HL-60/S4 (cell line): ENCODE data around the gene RAD51D.
"Not testable (repeated sequence)": the region's sequence is repeated elsewhere in the genome, so short reads cannot be mapped to it uniquely, and the experiment has no call there.

ENCODE experiments used
- in situ Hi-C: fragments of 300-500 bp; cut with MboI; formaldehyde crosslinking; loops from 2 replicates; pipeline ENCODE4 v1.14.3; 2022; ENCODE audit warnings: low sequenced_read_pairs

The RAD51D gene

DNA sequence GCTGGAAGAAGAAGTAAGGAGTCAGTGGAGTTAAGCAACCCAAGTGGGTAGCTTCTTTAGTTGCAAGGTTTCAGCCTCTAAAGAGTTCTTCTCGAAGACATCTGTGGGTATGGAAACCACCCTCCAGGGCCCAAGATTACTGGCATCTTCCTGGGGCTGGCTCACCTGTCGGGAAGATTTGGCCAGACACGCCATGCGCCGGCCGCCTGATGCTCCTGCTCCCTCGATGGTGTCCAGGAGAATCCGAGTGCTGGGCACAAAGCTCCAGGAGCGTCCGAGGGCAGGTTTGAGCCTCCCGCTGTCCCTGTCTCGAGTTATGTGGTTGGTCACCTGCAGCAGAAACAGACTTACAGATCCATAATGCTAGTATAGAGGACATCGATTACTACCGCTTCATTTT is 18.6 kb downstream of the RAD51D start:
- in situ Hi-C loops: no loop called here

DNA sequence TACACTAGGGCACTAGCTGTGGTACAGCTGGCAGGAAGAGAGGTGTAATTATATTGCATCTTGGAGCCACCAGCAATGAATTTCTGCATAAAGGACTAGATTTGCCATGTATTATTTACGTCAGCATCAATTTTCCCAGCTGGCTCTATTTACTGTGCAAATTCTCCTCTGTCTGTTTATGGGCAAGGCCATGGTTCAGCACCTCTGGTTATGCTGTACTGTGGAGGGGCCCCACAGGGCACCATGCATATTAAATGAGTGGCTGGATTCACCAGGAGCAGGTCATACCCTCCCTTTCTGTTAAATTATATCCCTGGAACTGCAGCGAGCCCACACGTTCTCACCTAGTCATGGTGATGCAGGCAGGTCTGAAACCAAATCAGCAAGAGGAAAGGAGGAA is 19.8 kb downstream of the RAD51D start:
- in situ Hi-C loops: no loop called here

- in situ Hi-C loops: no loop called here
These were observed 21.9 kb downstream of the RAD51D start for GRCh38 chr17:35097776-35098175.

DNA sequence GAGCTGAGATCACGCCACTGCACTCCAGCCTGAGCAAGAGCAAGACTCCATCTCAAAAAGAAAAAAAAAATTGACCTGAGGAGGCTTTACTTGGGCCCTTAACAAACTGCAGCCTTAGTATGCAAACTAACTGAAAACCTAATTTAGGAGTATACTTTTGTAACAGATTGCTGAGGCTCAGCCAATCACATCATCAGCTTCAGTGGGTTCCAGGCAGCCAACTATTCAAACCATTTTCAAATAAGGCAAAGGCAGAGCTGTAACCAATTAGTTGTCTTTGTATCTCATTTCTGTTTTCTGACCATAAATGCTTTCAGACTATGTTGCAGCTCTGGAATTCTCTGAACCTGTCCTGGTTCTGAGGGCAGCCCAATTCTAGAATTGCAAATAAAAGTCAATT is 23.9 kb downstream of the RAD51D start:
- in situ Hi-C loops: no loop called here

- in situ Hi-C loops: no loop called here
These were observed 24.8 kb downstream of the RAD51D start for GRCh38 chr17:35094902-35095301.

DNA sequence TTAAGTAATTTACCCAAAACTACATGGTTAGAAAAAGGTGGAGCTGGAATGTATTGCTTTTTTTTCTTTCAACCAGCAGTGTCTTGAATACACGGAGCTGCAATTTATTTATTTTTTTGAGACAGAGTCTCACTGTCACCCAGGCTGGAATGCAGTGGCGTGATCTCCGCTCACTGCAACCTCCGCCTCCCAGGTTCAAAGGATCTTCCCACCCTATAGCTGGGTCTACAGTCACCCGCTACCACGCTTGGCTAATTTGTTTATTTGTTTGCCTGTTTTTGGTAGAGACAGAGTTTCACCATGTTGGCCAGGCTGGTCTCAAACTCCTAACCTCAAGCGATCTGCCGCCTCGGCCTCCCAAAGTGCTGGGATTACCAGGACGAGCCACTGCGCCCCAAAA is 29.0 kb downstream of the RAD51D start:
- in situ Hi-C loops: not testable (repeated sequence)

DNA sequence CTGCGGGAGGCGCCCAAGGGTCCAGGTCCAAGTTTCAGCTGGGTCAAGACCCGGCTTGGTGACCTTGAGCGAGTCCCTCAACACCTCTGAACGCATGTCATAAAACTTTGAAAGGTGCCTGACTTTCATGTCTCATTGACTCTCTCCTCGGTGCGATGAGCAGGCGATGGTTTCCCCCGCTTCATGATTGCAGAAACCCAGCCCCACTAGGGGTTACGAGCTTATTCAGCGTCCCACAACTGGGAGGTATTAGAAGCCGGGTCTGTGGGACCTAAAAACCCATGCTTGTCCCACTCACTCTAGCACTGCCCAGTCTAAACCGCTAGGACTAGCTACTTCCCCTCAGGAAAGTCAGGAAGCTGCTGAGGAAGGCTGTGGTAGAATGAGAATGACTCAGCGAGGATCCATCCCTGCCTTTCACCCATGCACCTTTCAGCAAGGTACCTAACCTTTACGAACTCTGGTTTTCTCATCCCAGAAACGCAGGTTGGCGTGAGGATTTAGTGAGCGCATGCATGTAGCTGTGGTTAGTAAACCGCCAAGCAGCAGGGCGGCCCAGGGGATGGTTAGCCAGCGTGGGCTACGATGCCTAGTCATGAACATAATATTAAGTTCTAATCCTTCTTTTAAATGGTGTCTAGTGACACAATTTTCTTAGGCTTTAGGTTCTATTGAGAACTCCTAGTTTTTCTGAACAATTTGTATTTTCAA is 29.9 kb downstream of the RAD51D start:
- in situ Hi-C loops: no loop called here

DNA sequence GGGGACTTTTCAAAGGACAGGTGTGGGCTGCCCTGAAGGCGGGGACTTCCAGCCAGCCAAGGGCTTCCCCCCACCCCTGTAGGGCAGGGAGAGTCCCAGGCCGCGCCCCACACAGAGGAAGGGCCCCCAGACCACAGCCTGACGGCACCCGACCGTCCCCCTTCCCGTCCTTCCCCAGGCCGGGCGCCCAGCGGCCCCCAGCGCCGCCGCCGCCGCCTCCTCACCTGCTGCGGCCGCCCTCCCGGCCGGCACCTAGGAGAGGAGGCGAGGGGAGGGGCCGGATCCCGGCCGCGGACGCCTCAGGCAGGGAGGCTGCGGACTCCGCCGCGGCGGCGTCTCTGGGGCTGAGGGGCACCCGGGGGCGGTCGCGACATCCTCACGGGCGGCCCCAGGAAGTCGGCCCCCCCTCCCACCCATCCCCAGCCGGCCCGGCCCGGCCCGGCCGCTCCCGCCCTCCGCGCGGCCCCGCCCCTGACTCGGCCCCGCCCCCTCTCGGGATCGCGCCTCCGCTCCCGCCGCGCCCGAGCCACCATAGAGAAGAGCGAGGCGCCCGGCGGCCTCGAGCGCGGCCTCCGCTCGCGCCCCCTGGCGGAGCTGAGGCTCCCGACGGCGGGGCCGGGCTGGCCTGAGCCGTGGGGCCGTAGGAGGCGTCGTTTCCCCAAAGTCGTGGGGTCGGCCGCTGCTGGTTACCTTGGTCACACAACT is 30.6 kb downstream of the RAD51D start:
- in situ Hi-C loops: no loop called here

DNA sequence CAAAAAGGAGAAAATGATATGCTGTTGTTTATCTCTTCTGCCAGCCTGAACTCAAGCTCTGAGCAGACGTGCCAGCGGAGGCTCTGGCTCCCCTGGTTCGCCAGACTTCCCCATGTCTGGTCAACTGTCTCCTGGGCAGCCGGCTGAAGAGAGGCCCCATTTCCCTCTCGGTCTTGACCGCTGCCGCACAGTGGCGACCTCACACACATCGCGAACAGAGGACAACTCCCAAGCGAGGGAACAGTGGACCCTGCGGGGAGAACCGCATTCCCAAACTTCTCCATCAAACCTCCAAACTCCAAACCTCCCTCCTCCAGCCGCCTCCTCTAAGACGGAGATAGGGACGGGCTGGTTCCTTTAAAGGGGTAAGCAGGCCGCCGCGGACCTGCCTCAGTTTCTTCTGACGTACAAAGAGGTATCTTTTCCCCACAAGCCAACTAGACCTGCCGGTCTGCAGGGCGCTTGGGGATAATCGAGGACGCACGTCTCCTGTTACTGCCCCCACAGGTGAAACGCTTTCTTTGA is 31.2 kb downstream of the RAD51D start:
- in situ Hi-C loops: no loop called here

DNA sequence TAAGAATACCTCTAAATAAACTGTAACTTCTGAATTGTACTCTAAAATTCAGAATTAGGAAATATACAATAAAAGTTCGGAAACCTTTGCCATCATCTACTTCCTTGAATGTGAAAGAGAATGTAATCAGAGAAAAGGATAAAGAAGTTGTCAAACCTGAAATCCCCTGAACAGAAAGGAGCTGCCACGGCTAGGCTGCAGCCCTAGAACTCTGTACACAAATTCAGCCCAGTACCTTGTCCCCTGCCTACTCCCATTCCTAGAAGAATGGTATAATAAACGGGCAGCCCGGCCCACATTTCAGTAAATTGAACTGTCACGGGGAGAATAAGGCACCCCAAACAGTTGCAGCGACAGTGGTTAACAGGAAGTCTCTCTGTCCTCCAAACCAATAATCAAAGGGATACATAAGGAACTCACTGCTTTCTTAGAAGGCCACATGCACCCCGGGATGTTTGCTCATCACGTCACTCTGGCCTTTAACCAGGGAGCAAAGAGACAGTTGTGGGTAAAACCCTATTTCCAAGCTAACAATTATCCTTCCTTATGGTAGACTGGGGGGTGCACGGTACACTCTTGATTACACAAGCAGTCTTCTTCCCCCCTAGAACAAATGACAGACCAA is 31.8 kb downstream of the RAD51D start:
- in situ Hi-C loops: no loop called here

DNA sequence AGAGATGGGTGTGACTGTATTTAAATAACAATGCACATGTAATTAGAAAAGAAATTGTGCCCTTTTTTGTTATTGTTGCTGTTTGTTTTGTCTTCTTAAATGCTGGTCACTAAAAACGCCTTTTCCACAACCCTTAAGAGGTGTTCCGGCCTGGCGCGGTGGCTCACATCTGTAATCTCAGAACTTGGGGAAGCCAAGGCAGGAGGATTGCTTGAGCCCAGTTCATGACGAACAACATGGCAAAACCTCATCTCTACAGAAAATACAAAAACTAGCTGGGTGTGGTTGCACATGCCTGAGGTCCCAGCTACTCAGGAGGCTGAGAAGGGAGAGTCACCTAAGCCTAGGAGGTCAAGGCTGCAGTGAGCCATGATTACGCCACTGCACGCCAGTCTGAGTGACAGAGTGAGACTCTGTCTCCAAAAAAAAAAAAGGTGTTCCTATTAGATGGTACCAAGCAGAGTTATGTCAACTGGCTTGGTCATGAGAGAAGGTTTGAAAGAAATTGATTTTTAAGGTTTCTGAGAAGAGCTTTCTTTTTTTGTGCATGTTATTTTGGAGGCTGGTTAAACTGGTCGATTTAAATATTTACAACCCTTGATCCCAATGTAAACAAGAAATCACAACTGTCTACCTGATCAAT is 32.6 kb downstream of the RAD51D start:
- in situ Hi-C loops: no loop called here

DNA sequence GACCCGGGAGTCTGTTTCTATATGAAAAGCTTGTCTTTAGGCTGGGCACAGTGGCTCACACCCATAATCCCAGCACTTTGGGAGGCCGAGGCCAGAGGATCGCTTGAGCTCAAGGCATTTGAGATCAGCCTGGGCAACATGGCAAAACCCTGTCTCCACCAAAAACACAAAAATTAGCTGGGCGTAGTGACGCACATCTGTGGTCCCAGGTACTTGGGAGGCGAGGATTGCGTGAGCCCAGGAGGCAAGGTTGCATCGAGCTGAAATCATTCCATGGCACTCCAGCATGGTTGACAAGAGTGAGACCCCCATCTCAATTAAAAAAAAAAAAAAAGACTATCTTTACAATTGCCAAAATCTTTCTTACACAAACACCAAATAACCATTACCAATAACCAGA is 33.5 kb downstream of the RAD51D start:
- in situ Hi-C loops: no loop called here

GRCh38 chr17:35084987-35085386 is 34.7 kb downstream of the RAD51D start:
- in situ Hi-C loops: no loop called here

DNA sequence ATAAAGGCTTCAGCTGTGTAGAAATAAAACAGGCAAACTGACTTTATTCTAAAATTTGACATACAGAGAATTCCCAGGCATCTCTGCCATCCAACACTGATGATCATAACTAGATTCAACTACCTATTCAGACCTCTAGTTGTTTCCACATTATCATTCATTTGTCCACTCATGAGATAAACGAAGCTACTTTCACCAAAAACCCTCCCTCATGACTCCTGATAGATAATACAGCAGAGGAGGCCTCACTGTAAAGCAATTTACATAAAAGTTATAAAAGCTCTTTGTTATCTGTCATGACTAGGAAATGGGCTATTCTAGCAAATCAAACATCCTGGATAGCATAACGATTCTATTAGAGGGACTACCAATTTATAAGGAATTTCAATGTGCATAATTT is 36.6 kb downstream of the RAD51D start:
- in situ Hi-C loops: no loop called here

GRCh38 chr17:35082073-35082657 is 37.5 kb downstream of the RAD51D start:
- in situ Hi-C loops: no loop called here

- in situ Hi-C loops: no loop called here
These were observed 38.0 kb downstream of the RAD51D start for GRCh38 chr17:35081638-35082037.

DNA sequence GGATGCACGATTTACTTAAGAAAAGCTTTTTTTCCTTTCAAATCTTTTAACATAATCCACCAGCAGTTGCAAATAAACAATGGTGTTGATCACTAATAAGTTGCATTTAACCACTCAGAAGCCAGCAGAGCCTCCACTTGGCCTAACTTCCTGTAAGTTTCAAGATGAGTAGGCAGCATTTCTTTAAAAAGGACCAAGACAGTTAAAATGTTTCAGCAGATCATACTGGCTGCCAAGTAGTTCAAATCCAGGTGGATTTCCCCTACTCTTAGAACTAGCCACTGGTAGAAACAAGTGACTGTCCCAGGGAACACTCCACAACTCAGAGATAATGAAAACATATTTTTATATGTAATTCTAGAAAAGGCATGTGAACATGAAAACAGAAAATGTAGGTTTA is 39.1 kb downstream of the RAD51D start:
- in situ Hi-C loops: no loop called here

- in situ Hi-C loops: no loop called here
These were observed 39.9 kb downstream of the RAD51D start for GRCh38 chr17:35079547-35080423.

DNA sequence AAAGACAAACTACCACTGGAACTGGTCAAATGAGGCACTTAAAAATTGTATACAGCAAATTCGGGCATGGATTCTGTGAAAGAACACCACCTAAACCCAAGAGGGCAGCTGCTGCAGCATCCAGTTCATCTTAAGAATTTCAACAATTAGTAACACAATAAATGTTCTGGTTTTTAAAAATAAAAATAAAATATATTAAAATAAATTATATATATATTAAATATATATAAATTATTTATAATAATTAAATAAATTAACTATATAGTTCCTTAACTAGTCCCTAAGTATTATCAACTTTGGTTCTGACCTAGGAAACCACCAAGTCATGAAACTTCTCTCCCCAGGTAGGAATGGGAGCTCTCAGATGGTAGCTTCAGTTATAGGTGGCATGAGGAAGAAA is 42.8 kb downstream of the RAD51D start:
- in situ Hi-C loops: no loop called here
